IgD-negative memory B cell (primary cell): ENCODE results near the gene ZNF536. TPM values are rescaled to one million over a fixed set of nuclear protein-coding genes. Genes with fewer than 3 reads are reported as not detected.
"Not testable (repeated sequence)": the region's sequence is repeated elsewhere in the genome, so short reads cannot be mapped to it uniquely, and the experiment has no call there.

ENCODE experiments used
- H3K27ac Mint-ChIP-seq, 3 donors: one replicate each; pipeline ENCODE4 v1.8.0; 2020 to 2022; ENCODE audit warnings: mild to moderate bottlenecking in 3 of 3, mixed read lengths in 3 of 3, moderate library complexity in 1 of 3
- H3K27me3 Mint-ChIP-seq: one replicate; pipeline ENCODE4 v1.8.0; 2021; ENCODE audit warnings: mixed read lengths
- H3K36me3 Mint-ChIP-seq: one replicate; pipeline ENCODE4 v1.8.0; 2020; ENCODE audit warnings: mild to moderate bottlenecking, mixed read lengths
- H3K4me1 Mint-ChIP-seq, 3 donors: one replicate each; pipeline ENCODE4 v1.8.0; 2020 to 2022; ENCODE audit warnings: mixed read lengths in 3 of 3, mild to moderate bottlenecking in 1 of 3
- H3K4me3 Mint-ChIP-seq, 4 donors: one replicate each; pipeline ENCODE4 v1.8.0; 2020 to 2022; ENCODE audit warnings: mild to moderate bottlenecking in 4 of 4, mixed read lengths in 4 of 4, moderate library complexity in 3 of 4
- H3K9me3 Mint-ChIP-seq, 3 donors: one replicate each; pipeline ENCODE4 v1.8.0; 2020 to 2021; ENCODE audit warnings: mixed read lengths in 3 of 3, mild to moderate bottlenecking in 1 of 3
- polyA plus RNA-seq: library from polyadenylated mRNA; unstranded; fragments of 300-500 nt; fragmentation: Illumina TruSeq; gene quantifications from one replicate; pipeline ENCODE4 v1.2.3, GENCODE V29; 2021

Gene ZNF536
- polyA plus RNA-seq, 1 donor from 2014 or later, result not detected

DNA sequence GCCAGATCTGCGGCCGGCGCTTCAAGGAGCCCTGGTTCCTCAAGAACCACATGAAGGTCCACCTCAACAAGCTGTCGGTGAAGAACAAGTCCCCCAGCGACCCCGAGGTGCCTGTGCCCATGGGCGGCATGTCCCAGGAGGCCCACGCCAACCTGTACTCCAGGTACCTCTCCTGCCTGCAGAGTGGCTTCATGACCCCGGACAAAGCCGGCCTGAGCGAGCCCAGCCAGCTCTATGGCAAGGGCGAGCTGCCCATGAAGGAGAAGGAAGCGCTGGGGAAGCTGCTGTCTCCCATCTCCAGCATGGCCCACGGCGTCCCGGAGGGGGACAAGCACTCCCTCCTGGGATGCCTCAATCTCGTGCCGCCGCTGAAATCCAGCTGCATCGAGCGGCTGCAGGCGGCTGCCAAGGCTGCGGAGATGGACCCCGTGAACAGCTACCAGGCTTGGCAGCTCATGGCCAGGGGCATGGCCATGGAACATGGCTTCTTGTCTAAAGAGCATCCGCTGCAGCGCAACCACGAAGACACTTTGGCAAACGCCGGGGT, 72.6 kb downstream of the ZNF536 start:
- H3K27me3 Mint-ChIP-seq, result no peaks in the 10 kb centered on the region
- H3K9me3 Mint-ChIP-seq, result peaks cover 0 to 8% (median 3%) of the 10 kb centered on the region in 3 donors
- no peak overlapping the region for H3K4me3 Mint-ChIP-seq
- H3K27ac Mint-ChIP-seq, result no peak overlapping the region
- H3K36me3 Mint-ChIP-seq, result no peaks in the 10 kb centered on the region
- peaks cover 0 to 3% (median 0%) of the 10 kb centered on the region in 3 donors for H3K4me1 Mint-ChIP-seq

DNA sequence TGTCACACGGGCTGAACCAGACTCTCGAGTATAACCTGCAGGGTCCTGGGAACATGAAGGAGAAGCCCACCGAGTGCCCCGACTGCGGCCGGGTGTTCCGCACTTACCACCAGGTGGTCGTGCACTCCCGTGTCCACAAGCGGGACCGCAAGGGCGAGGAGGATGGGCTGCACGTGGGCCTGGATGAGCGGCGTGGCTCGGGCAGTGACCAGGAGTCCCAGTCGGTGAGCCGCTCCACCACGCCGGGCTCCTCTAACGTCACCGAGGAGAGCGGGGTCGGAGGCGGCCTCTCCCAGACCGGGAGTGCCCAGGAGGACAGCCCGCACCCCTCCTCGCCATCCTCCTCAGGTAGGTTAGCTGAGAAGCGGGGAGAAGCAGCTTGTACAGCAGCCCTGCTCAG, 73.2 kb downstream of the ZNF536 start:
- Mint-ChIP-seq H3K4me1 (peaks cover 0 to 3% (median 0%) of the 10 kb centered on the region in 3 donors), H3K27me3 (no peaks in the 10 kb centered on the region), H3K9me3 (peaks cover 0 to 8% (median 3%) of the 10 kb centered on the region in 3 donors), H3K36me3 (no peaks in the 10 kb centered on the region), H3K4me3 (no peak overlapping the region), H3K27ac (no peak overlapping the region)

DNA sequence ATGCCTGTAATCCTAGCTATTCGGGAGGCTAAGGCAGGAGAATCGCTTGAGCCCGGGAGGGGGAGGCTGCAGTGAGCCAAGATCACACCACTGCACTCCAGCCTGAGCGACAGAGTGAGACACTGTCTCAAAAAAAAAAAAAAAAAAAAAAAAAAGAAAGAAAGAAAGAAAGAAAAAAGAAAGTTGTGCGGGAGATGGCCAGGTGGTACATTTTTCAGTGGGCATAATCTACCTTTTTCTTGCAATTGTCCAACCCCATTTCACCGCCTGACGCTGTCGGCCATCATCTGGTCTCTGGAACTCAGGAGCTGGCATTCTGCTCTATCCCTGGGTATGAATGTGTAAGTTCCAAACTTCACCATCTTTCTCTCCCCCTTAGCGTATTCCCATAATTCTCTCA, 73.9 kb downstream of the ZNF536 start:
- not testable (repeated sequence) for H3K4me1 Mint-ChIP-seq, H3K9me3 Mint-ChIP-seq, H3K4me3 Mint-ChIP-seq, H3K36me3 Mint-ChIP-seq, H3K27ac Mint-ChIP-seq, H3K27me3 Mint-ChIP-seq

DNA sequence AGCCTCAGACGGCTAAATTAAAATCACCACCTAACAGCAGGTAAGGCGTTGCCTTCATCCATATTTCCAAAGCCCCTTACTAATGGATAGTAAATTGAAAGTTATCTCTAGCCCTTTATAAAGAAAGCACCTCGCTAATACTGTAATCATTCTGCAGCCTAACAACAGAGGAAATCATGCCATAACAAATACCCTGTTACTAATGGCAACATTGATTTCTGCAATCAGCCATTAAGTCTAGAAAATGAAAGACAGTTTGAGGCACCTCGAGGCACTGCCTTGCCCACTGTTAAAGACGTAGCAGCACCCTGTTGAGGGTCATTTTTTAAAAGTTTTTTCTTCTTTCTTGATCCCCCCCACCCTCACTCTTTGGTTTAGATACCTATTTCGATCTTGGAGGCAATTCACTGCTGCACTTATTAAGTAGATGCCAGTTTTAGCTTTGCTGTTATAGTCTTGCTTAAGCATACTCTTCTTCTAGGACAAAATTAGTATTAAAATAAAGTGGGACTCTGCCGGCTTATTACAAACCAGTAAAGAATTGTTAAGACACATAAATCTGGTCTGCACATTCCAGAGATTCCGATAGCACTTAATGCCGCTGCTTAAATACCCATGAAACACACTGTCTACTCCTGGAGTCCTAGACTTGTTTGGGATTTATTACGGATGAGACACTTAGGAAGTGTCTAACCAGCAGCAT, 74.8 kb downstream of the ZNF536 start:
- peaks cover 0 to 8% (median 0%) of the 10 kb centered on the region in 3 donors for H3K9me3 Mint-ChIP-seq
- no peaks in the 10 kb centered on the region for H3K36me3 Mint-ChIP-seq
- no peak overlapping the region for H3K4me3 Mint-ChIP-seq
- H3K4me1 Mint-ChIP-seq, result peaks cover 0 to 3% (median 0%) of the 10 kb centered on the region in 3 donors
- no peak overlapping the region for H3K27ac Mint-ChIP-seq
- H3K27me3 Mint-ChIP-seq, result no peaks in the 10 kb centered on the region

DNA sequence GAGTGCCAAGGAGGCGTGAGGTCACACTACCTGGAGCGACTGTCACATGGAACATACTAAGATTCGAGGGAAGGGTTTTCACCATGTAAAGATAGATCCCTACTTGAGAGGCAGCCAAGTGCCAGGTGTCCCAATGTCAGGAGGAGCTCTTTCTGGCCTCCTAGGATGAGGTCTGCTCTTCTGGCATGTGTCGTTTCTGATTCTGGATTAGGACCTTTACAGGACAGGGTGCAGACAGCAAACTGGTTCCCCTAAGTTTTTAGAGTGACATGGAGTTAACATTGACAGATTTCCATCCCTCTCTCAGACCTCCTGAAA, 75.3 kb downstream of the ZNF536 start:
- Mint-ChIP-seq H3K27ac (no peak overlapping the region), H3K4me1 (peaks cover 0 to 3% (median 0%) of the 10 kb centered on the region in 3 donors), H3K4me3 (no peak overlapping the region)

DNA sequence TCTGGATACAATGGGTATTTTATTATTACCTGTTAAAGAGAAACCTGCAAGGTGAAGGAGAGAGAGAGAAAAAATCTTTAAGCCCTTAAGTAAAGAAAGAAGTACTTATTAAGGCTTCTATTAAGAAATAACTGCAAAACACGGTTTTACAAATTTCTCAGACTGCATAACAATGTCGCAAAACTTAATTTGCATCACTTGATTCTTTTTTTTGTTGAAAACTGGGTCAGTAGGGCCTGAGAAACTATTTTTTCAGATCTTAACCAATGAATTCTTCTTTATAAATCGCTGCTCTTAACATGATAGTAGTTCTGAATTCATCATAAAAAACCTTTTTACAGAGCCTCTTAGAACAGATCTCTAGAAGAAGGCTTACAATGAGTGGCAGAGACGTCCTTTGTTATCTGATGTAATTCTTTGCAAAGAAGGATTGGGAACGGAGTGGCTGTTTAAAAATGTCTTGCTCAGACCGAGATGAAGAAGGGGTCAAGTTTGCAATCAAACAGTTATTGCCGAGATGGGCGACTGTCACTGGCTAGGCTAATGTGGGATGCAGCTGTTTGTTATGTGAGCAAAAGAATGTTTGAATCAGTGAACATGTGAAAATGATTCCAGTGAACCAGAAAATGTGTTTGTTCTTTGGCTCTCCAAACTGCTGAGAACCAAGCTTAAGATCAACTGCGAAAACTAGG, 76.3 kb downstream of the ZNF536 start:
- H3K4me1 Mint-ChIP-seq, result peaks cover 0 to 3% (median 0%) of the 10 kb centered on the region in 3 donors
- no peaks in the 10 kb centered on the region for H3K36me3 Mint-ChIP-seq
- H3K27me3 Mint-ChIP-seq, result no peaks in the 10 kb centered on the region
- H3K9me3 Mint-ChIP-seq, result peaks cover 0 to 8% (median 0%) of the 10 kb centered on the region in 3 donors
- no peak overlapping the region for H3K27ac Mint-ChIP-seq
- no peak overlapping the region for H3K4me3 Mint-ChIP-seq

More for the DNA sequence above, 75.3 kb downstream of the ZNF536 start:
- H3K27me3 Mint-ChIP-seq, result no peaks in the 10 kb centered on the region
- H3K9me3 Mint-ChIP-seq, result peaks cover 0 to 8% (median 0%) of the 10 kb centered on the region in 3 donors
- H3K36me3 Mint-ChIP-seq, result no peaks in the 10 kb centered on the region

DNA sequence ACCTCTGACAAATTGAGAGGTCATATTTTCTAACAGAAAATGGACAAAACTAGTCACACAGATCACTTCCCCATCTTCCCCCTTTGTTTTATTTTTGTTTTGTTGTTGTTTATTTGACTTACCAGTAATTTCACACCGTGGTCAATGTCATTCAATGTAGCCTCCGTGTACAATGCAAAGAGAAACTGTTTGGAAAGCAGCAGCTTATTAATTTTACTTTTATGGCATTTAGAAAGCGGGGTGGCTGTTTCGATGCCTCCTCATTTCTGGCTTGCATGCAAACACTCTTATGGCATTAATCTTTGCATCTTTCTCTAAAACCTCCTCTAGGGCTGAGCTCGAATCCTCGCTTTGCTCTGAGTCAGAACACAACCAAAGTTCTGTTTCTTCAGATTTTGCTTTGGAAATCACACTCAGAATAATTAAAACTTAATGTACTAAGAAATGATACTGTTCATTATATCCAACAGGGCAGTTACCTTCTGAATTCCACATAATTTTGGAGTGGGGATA, 77.0 kb downstream of the ZNF536 start:
- H3K36me3 Mint-ChIP-seq, result no peaks in the 10 kb centered on the region
- peaks cover 0 to 8% (median 0%) of the 10 kb centered on the region in 3 donors for H3K9me3 Mint-ChIP-seq
- H3K27me3 Mint-ChIP-seq, result no peaks in the 10 kb centered on the region
- peaks cover 0 to 3% (median 0%) of the 10 kb centered on the region in 3 donors for H3K4me1 Mint-ChIP-seq
- H3K4me3 Mint-ChIP-seq, result no peak overlapping the region
- no peak overlapping the region for H3K27ac Mint-ChIP-seq

DNA sequence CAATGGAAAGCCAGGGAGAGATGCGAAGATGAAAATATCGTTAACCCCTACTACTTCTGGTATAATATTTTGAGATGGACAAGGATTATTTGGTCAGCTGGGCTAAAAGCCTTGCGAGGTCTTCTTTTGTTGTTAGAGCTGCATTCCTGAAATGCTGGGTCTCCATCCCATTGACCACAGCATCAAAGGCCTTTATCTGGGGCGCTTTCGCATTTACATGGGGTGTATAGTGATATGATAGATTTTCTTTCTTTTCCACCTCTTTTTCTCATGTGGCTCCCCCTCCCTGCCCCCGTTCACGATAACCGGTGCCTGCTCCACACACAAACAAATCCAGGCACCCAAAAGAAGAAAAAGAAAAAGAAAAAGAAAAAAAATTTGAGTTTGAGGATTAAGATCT, 77.5 kb downstream of the ZNF536 start:
- Mint-ChIP-seq H3K4me1 (peaks cover 0 to 3% (median 0%) of the 10 kb centered on the region in 3 donors), H3K9me3 (peaks cover 0 to 8% (median 0%) of the 10 kb centered on the region in 3 donors), H3K27ac (no peak overlapping the region), H3K4me3 (no peak overlapping the region), H3K36me3 (no peaks in the 10 kb centered on the region), H3K27me3 (no peaks in the 10 kb centered on the region)

DNA sequence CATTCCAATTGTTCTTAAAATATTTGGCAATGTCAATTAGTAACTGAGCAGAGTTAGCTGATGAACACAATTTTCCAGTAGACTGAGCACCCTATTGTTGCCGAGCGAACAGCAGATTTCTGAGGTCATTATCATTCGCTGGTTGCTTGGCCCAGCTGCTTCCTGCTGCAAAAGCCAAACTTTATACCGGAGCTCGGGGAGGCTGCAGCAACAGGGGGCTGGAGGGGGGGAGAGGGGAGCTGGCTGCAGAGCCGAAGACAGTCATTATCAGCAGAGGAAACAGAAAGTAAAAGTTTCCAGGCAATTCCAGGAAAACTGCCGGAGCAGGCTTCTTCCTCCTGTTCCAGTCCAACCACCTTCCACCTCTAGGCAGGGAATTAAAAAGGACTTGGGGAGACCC, 77.9 kb downstream of the ZNF536 start:
- H3K27ac Mint-ChIP-seq, result no peak overlapping the region
- H3K9me3 Mint-ChIP-seq, result peaks cover 0 to 8% (median 0%) of the 10 kb centered on the region in 3 donors
- H3K36me3 Mint-ChIP-seq, result no peaks in the 10 kb centered on the region
- no peaks in the 10 kb centered on the region for H3K27me3 Mint-ChIP-seq
- H3K4me3 Mint-ChIP-seq, result no peak overlapping the region
- H3K4me1 Mint-ChIP-seq, result peaks cover 0 to 3% (median 0%) of the 10 kb centered on the region in 3 donors

DNA sequence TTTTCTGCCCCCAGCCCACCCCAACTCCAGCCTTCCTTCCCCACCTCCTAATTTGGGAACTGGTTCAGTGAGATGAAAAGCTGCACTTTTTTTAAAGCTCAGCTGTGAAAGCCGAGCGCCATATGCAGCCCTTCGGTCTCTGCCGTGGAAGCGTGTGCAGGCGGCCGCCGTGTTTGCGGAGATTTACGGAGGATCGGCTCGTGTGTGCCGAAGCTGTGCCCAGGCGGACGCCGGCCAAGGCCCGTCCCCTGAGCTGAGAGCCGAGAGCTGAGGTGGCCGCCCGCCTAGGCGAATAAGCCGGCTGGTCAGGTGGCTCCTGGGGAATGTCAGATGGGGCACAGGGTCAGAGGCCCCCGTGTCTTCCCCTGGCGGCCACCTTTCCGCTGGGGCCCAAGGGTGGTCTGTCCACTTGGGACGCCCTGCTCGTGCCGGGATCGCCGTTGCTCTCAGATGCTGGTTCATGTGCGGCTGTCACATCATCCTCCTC, 78.7 kb downstream of the ZNF536 start:
- H3K4me3 Mint-ChIP-seq, result no peak overlapping the region

DNA sequence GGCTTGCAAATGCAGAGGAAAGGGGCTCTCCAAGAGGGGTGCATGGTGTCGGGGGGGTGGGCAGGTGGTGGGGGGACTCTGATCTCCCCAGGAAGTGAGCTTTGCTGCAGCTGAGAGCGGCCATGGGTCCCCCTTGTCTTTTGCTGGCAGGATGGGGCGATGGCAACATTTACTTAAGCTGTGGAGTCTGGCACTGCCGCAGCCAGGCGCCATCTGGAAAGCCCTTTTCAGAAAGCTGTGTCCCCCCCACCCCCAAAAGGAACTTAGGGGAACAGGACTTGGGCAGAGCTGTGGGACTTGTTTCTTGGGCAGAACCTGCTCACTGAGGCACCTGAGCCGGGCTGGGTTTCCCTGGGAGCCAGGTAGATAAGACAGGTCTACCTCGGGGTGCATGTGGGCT, 80.7 kb downstream of the ZNF536 start:
- H3K9me3 Mint-ChIP-seq, result peaks cover 0 to 12% (median 2%) of the 10 kb centered on the region in 3 donors
- no peak overlapping the region for H3K27ac Mint-ChIP-seq

More for the DNA sequence above, 78.7 kb downstream of the ZNF536 start:
- Mint-ChIP-seq H3K4me1 (peaks cover 0 to 3% (median 0%) of the 10 kb centered on the region in 3 donors), H3K27ac (no peak overlapping the region), H3K9me3 (peaks cover 0 to 8% (median 0%) of the 10 kb centered on the region in 3 donors), H3K36me3 (no peaks in the 10 kb centered on the region), H3K27me3 (no peaks in the 10 kb centered on the region)

DNA sequence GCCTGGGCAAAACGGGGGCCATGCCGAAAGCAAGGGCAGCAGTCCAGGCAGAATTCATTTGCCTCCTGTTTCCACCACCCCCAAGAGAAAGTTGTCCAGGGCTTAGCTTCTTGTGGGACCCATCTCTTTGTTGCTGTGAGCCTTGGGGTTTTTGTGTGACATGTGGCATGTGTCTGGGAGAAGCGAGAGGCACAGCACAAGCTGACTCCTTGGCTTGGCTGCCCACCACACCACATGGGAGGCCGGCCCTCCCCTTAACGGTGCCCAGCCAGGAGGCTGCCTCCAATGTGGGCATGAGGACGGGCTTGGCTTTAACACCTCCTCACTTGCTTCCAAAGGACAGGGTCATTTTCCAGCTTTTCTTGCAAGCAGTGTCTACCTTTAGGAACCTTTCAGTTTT, 81.6 kb downstream of the ZNF536 start:
- H3K4me1 Mint-ChIP-seq, result peaks cover 0 to 3% (median 0%) of the 10 kb centered on the region in 3 donors

More for the DNA sequence above, 80.7 kb downstream of the ZNF536 start:
- no peaks in the 10 kb centered on the region for H3K27me3 Mint-ChIP-seq
- H3K4me3 Mint-ChIP-seq, result no peak overlapping the region
- H3K4me1 Mint-ChIP-seq, result peaks cover 0 to 3% (median 0%) of the 10 kb centered on the region in 3 donors
- no peaks in the 10 kb centered on the region for H3K36me3 Mint-ChIP-seq

DNA sequence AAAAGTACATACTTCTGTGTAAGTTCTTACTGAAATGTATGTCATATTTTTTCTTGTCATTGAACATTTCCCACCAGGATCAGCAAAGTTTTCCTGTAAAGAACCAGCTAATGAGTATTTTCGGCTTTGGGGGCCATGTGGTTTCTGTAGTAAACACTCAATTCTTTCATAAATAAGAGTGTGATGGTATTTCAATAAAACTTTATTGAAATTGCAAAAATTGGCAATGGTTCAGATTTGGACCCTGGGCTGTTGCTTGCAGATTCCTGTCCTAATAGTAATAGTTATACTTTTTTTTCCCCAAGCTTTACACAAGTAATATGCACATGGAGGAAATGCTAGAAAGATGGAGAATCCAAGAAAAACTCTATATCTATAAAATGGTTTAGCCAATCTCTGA, 83.7 kb downstream of the ZNF536 start:
- Mint-ChIP-seq H3K27me3 (no peaks in the 10 kb centered on the region), H3K27ac (no peak overlapping the region), H3K4me3 (no peak overlapping the region), H3K9me3 (peaks cover 5 to 7% (median 6%) of the 10 kb centered on the region in 3 donors), H3K4me1 (no peaks in the 10 kb centered on the region), H3K36me3 (peaks cover 2% of the 10 kb centered on the region)

More for the DNA sequence above, 81.6 kb downstream of the ZNF536 start:
- H3K27ac Mint-ChIP-seq, result no peak overlapping the region
- H3K27me3 Mint-ChIP-seq, result no peaks in the 10 kb centered on the region
- peaks cover 2 to 10% (median 3%) of the 10 kb centered on the region in 3 donors for H3K9me3 Mint-ChIP-seq
- no peak overlapping the region for H3K4me3 Mint-ChIP-seq
- H3K36me3 Mint-ChIP-seq, result no peaks in the 10 kb centered on the region

DNA sequence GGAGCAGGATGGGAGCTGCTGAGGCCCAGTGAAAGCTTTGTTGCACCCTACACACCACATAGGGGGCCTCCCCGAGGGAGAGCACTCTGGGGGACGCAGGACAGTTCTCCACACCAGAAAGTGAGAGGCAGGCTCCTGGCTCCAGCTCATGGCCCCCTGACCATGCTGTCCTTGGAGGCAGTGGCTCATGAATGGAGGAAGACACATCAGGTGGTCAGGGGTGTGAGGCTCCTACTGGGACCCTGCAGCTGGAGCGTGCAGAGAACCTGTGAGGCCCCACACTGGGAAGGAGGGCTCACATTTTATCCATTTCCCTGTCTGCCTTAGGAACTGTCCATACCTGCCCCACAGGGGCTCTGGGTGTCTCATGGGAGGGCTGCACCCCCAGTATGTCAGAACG, 85.3 kb downstream of the ZNF536 start:
- Mint-ChIP-seq H3K27me3 (no peaks in the 10 kb centered on the region), H3K36me3 (peaks cover 2% of the 10 kb centered on the region), H3K9me3 (peaks cover 5 to 7% (median 6%) of the 10 kb centered on the region in 3 donors), H3K4me1 (no peaks in the 10 kb centered on the region), H3K27ac (no peak overlapping the region), H3K4me3 (no peak overlapping the region)

DNA sequence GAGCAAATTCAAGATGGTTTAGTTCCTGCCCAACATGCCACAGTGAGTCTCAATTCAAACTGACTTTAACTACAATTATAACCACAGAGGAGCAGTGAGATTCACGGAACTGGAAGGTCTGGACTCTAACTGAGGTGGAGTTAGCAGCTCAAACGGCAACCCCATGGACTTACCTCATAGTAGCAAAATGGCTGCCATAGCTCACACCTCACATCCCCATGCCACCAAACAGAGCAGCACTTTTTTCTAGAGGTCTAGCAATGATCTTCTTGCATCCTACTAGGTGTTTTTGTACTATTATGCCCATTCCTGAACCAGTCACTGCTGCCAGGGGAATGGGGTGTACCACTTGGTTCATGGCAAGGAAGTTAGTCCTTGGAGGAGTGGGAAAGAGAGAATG, 87.7 kb downstream of the ZNF536 start:
- Mint-ChIP-seq H3K4me1 (no peaks in the 10 kb centered on the region), H3K9me3 (peaks cover 5 to 7% (median 6%) of the 10 kb centered on the region in 3 donors), H3K36me3 (peaks cover 2% of the 10 kb centered on the region), H3K27me3 (no peaks in the 10 kb centered on the region), H3K27ac (no peak overlapping the region), H3K4me3 (no peak overlapping the region)
